ENCODE results near the gene ABO.
"Not testable (repeated sequence)": the region's sequence is repeated elsewhere in the genome, so short reads cannot be mapped to it uniquely, and the experiment has no call there.

Gene ABO

GRCh38 chr9:133261753-133262120 lies 13.3 kb downstream of the ABO start:
- no peak for DNase-seq

DNA sequence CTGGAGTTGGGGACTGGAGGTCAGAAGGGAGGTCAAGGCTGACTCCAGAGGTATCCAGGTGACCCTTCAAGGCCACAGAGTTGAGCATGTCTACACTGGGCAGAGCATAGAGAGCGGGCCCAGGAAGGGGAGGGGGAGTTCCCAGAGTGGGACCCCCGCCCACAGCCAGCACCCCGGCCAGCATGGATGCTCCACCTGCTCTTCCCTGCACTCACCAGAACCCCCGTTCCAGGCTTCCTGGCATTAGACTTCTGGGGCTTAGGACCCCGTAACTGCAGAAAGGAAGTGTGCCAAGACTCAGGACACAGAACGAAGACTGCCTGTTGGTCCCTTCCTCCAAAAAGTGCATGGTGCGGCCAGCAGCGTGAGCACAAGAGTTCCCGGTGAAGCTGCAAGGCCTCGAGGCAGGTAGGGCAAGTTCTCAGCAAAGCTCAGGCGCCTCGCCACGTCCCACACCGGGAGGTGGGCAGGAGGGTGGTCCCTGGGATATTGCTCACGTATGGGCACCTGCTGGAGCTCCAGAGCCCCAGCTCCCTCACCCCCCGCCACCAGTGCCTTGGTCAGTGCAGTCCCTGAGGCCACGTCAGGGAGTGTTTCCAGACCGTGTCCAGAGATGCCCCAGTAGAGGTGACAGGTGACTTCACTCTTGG lies 13.8 kb downstream of the ABO start:
- no peak for DNase-seq

- no peak for DNase-seq
Measured at GRCh38 chr9:133260334-133261102, 14.5 kb downstream of the ABO start.

DNA sequence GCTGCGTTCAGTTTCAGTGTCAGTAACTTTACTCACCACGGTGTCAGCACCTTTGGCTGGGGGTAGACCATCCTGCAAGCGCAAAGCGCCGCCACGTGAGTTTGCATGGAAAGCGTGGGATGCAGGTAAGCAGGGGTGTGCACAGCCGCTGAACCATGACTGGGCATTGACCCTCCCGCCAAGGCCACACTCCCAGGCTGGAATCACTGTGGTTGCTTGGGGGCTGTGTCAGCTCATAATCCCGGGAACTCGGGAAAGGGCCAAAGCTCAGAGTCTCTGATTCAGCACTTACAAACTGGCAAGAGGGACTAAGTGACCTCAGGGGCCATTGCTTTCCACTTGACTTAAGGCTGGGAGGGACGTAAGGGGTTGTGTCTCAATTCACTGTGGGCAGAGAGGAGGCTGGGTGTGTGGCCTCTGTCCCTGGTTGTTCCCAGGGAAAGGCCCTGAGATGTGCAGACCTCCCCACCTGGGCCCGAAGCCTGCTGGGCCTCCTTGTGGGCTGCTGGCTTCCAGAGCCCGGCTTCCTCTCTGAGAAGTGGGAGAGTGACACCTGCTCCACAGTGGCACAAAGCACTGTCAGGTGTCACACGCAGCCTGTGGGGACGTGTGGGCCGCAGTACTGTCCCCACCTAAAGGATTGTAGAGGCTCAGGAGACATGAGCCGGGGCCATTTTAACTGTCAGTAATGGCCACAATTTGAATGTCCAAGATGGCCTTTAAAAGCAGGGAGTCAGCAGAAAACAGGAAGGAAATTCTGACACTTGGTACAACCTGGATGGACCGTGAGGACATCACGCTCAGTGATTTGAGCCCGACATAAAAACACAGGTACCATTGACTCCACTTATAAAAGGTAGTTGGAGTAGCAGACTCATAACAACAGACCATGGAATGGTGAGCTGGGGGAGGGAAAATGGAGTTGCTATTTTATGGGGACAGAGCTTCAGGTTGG lies 16.7 kb downstream of the ABO start:
- DNase-seq = no peak

GRCh38 chr9:133257465-133257956 lies 17.5 kb downstream of the ABO start:
- DNase-seq = no peak

- DNase-seq = no peak
Measured at GRCh38 chr9:133256686-133257091, 18.3 kb downstream of the ABO start.

GRCh38 chr9:133256136-133256461 lies 18.9 kb downstream of the ABO start:
- DNase-seq = no peak

DNA sequence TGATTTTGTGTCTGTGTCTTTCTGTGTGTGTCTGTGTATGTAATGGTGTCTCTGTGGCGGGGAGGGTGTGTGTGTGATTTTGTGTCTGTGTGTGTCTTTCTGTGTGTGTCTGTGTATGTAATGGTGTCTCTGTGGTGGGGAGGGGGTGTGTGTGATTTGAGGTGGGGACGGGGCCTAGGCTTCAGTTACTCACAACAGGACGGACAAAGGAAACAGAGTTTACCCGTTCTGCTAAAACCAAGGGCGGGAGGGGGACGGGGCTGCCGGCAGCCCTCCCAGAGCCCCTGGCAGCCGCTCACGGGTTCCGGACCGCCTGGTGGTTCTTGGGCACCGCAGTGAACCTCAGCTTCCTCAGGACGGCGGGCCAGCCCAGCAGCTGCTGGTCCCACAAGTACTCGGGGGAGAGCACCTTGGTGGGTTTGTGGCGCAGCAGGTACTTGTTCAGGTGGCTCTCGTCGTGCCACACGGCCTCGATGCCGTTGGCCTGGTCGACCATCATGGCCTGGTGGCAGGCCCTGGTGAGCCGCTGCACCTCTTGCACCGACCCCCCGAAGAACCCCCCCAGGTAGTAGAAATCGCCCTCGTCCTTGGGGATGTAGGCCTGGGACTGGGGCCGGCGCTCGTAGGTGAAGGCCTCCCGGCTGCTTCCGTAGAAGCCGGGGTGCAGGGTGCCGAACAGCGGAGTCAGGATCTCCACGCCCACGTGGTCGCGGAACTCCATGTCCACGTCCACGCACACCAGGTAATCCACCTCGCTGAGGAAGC lies 19.4 kb downstream of the ABO start:
- DNase-seq = no peak

DNA sequence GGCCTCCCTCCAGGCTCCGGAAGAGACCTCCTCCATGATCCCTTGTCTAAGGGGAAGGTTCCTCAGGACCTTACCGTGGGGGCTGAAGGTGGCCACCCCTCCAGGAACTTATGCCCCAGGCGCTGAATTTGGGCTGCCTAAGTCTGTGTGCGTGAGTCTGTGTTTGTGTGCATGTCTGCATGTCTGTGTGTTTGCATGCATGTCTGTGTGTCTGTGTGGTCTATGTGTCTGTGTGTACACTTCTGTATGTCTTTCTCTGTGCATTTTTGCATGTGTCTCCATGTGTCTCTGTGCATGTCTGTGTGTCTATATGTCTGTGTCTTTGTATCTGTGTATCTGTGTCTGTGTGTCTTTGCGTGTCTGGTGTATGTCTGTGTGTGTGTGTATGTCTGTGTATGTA lies 20.5 kb downstream of the ABO start:
- no peak for DNase-seq

DNA sequence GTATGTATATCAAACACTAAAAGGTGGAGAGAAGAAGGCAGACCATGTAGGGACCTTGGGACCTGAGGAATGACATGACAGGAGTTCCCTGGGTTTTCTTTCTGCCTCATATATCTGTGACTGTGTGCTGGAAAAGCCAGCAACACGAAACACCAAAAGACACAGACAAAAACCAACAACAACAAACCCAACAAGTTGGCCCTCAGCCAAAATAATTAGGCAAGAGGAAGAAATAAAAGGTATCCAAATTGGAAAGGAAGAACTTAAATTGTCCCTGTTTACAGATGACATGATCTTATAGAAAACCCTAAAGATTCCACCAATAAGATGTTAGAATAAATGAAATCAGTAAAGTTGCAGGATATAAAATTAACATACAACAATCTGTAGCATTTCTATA lies 21.7 kb downstream of the ABO start:
- no peak for DNase-seq

DNA sequence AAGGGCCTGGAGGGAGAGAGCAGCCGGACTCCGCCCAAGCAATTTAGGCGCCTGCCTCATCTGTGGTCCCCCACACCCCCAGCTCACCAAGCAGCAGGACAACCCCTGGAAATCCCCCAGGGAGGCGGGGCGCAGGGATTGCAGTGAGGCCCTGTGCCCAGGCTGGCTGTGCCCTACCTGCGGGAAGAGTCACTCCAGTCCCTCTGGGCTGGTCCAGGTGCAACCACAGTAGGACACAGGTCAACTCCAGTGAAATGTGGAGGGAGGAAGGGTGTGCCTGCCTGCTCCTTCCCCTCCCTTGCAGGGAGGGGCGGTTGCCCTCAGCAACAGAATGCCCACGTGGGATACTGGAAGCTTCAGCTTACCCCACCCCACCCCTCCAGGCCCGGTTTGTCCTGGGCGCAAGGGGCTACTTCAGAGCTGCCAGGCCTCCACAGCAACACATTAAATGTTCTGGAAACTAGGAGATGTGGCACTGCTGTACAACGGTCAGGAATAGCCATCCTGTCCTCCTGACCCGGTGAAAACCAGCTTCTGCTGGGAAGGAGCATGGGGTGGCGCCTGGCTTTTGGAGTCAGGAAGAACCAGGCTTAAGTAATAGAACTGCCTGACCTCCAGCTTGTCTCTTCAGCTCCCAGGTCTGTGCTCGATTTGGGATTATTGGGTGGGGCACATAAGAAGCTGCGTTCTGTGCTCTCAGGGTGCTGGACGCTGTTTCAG lies 22.5 kb downstream of the ABO start:
- no peak for DNase-seq

DNA sequence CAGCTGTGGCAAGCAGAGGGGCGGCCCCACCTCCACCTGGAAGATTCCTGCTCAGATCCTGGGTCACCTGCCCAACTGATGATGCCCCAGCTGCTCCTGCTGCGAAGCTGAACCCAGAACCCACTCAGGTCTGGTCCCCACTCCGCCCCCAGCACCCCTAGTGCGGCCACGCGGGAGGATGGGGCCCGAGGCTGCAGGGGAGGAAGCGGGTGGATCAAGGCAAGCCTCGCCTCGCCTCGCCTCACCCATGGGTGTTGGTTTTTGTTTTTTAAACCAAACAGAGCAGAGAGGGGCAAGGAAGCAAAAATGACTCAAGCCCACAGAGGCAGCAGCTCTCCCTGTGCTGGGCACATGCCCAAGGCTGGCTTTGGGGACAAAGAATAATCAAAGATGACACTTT lies 23.2 kb downstream of the ABO start:
- no peak for DNase-seq

GRCh38 chr9:133251221-133251620 lies 23.8 kb downstream of the ABO start:
- not testable (repeated sequence) for DNase-seq

DNA sequence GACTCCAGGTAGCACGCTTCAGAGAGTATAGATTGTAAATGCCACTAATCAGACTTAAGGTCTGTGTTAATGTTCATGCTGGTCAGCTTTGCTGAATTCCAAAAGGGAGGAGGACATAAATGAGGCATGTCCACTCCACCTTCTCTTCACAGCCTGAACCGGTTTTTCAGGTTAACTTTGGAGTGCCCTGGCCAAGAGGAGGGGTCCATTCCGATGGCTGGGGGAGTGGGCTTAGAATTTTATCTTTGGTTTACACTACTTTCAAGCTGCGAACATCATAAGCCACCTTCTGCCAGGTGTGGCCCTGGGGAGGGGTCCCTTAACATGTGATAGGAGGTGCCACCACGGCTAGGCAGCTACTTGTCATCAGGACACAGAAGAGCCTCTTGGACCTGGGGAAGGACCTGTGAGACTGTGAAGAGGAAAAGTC lies 24.2 kb downstream of the ABO start:
- no peak for DNase-seq

GRCh38 chr9:133249337-133249736 lies 25.7 kb downstream of the ABO start:
- DNase-seq = no peak

DNA sequence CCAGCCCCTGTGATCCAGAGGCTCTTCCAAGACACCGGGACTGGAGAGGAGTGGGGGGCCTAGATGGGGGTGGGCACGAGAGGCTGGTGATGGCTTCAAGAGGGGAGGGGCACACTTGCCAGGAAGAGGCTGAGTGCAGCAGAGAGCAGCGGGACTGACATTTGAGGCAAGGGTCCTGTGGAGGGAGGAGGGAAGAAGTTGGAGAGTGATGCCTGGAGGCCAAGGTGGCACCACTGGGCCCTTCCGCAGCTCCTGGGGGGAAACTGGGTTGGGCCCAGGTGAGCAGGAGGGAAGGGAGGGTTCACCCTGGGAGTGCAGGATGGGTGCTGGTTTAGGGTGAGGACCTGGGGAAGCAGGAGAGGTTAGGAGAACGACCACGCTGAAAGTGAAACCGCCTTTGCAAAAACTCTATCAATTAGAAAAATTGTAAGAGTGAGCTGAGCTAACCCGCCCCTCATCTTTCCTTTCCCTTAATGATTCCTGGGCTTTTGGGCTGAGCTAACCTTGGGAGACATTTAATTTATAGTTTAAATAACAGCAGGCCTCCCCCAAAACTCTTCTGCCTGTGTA lies 26.2 kb downstream of the ABO start:
- DNase-seq = no peak

GRCh38 chr9:133247632-133248031 lies 27.4 kb downstream of the ABO start:
- DNase-seq = no peak

DNA sequence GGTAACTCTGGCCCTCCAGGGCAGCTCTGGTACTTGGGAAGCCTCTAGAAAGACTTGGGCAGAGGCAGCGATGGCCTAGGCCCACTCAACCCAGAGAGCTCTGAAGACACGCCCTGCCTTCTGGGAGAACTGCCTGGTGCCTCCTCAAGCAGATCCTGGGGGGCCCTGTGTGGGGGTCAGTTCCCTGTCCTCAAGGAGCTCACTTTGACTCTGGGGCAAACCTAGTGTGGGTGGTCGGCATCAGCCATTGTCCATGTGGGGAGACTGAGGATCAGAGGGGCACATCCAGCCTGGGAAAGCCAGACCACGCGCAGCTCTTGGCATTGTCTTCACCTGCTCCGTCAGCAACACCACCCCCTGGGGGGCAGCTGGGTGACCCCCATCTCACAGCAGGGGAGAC lies 28.0 kb downstream of the ABO start:
- DNase-seq = no peak

- no peak for DNase-seq
Measured at GRCh38 chr9:133246562-133246961, 28.4 kb downstream of the ABO start.

DNA sequence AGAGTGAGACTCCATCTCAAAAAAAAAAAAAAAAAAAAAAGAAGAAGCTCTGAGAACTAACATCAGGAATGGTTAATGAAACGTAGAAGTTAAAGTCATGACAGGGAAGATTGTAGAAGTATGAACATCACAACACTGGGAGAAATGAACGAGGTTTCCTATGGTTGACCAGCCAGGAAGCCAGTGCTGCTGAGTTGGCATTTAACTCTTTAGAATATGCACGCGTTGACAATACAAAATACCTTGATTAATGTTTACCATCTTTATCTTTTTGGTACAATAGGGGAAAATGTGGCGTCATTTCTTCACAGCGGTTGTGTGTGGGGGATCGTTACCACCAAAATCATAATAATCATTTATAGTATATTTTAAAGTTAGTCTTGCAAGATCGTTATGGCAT lies 32.0 kb downstream of the ABO start:
- no peak for DNase-seq

DNA sequence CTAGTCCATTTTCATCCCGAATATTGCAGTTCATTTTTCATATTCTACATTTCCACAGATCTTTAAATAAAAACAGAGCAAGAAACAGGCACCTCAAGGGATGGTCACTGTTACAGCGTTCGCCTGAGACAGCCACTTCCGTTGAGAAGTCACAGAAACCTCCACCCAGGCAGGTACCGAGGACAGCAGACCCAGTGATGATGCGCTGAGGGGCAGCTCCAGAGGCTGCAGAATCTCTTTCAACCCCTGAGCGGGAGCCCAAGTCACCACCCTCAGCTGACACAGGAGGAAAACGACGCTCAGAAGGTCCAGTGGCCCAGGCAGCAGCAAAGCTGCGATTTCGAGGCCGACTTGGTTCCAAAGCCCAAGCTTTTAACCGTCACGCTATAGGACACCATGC lies 32.8 kb downstream of the ABO start:
- no peak for DNase-seq
